Measurements from ENCODE around the gene TSPAN3. TPM values are rescaled to one million over a fixed set of nuclear protein-coding genes. Genes with fewer than 3 reads are reported as not detected.

TSPAN3 gene
- total and polyA plus RNA-seq, 10 of the 15 experiments (the other 5 are each of a cell fraction or from before 2014, with no cell fraction given): 18.9 to 114 (median 57.2) TPM

GRCh38 chr15:77035584-77035983 lies 35.3 kb downstream of the TSPAN3 start:
- Histone ChIP-seq H2AFZ (ENCODE audit: control insufficient read depth, low read depth, low read length) (no peak overlapping the region), H3K4me2 (ENCODE audit: control insufficient read depth, insufficient read depth) (no peak overlapping the region), H3K27ac (ENCODE audit: control insufficient read depth, insufficient read depth) (no peak overlapping the region), H3K27me3 (replicated peaks in 1 of 2; ENCODE audit: control insufficient read depth in 2 of 2, insufficient read depth in 2 of 2, low read length in 1 of 2) (no peaks in the 10 kb centered on the region), H3K9me3 (replicated peaks; ENCODE audit: control insufficient read depth, insufficient read depth, low read length) (no peaks in the 10 kb centered on the region; the same call in 2 of the 3 replicates), H3K9ac (ENCODE audit: control insufficient read depth, insufficient read depth, low read length) (no peak overlapping the region), H3K4me3 (no peak overlapping the region), H4K20me1 (ENCODE audit: control insufficient read depth, insufficient read depth) (no peaks in the 10 kb centered on the region), H3K79me2 (ENCODE audit: control insufficient read depth, insufficient read depth, low read length) (no peaks in the 10 kb centered on the region), H3K4me1 (ENCODE audit: control insufficient read depth, insufficient read depth, low read length) (no peaks in the 10 kb centered on the region), H3K36me3 (ENCODE audit: control insufficient read depth in 2 of 2, insufficient read depth in 2 of 2, low read length in 1 of 2) (peaks cover 0 to 4% of the 10 kb centered on the region in 2 experiments; a peak in 3 of 4 replicates)
- ATAC-seq: no peak
- no peak for FAIRE-seq
- DNase-seq (ENCODE audit: low read depth, low spot score): no peak
- in situ Hi-C loops (cut with MboI) (no loop called here), intact Hi-C loops (cut with micrococcal nuclease; ENCODE audit: unreplicated experiment) (no loop called here)
- CTCF ChIA-PET: interaction anchor here (0.7 to 17.4 kb wide), 21 partner anchors 9 to 508 kb away, joined by 3 to 483 read pairs (median 4); no protein-coding TSS in a partner anchor
- no TSS peak for BruUV-seq (replicated peaks)
- POLR2A ChIA-PET: no interaction called here
- WGBS (ENCODE audit: insufficient coverage, insufficient replicate concordance, low lambda C conversion rate, missing lambda C conversion rate): 100% methylated on average over 9 of the region's 9 CpGs
- RAD21 ChIA-PET (ENCODE audit: unreplicated experiment): interaction anchor here (1.3 to 9.5 kb wide), 4 partner anchors 62 to 508 kb away, joined by 3 to 189 read pairs (median 4); no protein-coding TSS in a partner anchor
- TF ChIP-seq PML (IDR thresholded peaks at IDR 0.05; ENCODE audit: low read length): 0 out of 2 replicates have a peak, but pooled peaks have one; percentile 40
- no peak for TF ChIP-seq NKRF (conservative IDR thresholded peaks at IDR 0.05)
- no peak for TF ChIP-seq CBFB (IDR thresholded peaks at IDR 0.05; ENCODE audit: low read depth)
- peak; percentile 46; the same call in 1 of the 2 replicates for TF ChIP-seq MTA3 (IDR thresholded peaks at IDR 0.05; ENCODE audit: borderline replicate concordance, low read length)
- no peak for TF ChIP-seq NFYA (IDR thresholded peaks at IDR 0.05; ENCODE audit: borderline replicate concordance, low read depth, low read length)
- TF ChIP-seq HCFC1 (IDR thresholded peaks at IDR 0.05; ENCODE audit: low read length): no peak
- SMC1A ChIA-PET (ENCODE audit: uncharacterized antibody, unreplicated experiment): interaction anchor here (22.2 kb wide), 1 partner anchor 61 kb away, joined by 375 read pairs; no protein-coding TSS in a partner anchor
